Vagina (tissue), 2 donors: ENCODE measurements around the gene ZNF771.

ENCODE experiments used
- CTCF ChIP-seq, 3 experiments: fragments of 450-650 bp in 2 of 3; fragments of 200-600 bp in 1 of 3; sonication (generic) in 1 of 3; IDR thresholded peaks; one replicate each; pipeline ENCODE4 v1.5.1; 2017 to 2019; ENCODE audit warnings: antibody characterized with exemption in 3 of 3, mild to moderate bottlenecking in 2 of 3, moderate library complexity in 2 of 3
- POLR2A ChIP-seq, 2 donors: fragments of 450-650 bp; IDR thresholded peaks; one replicate each; pipeline ENCODE4 v1.6.1; 2017; ENCODE audit warnings: antibody characterized with exemption in 2 of 2, mild to moderate bottlenecking in 2 of 2, moderate library complexity in 2 of 2

GRCh38 chr16:30429678-30430427 is 22.4 kb downstream of the ZNF771 start, which contains the start of gene DCTPP1:
- TF ChIP-seq CTCF (IDR thresholded peaks at IDR 0.05), result peak; percentile 57 to 69 (median 63)
- no peak for TF ChIP-seq POLR2A (IDR thresholded peaks at IDR 0.05)
